Measurements from ENCODE around the gene ORC3.

GRCh38 chr6:87618531-87618930 is 28.6 kb downstream of the ORC3 start:
- TF ChIP-seq POLR2A (IDR thresholded peaks at IDR 0.05): no peak
- no peak for TF ChIP-seq CTCF (IDR thresholded peaks at IDR 0.05)
